HG02852 (cell line): ENCODE data around the gene VPS13C.

ENCODE experiments used
- ATAC-seq: cut with Tn5 transposase; IDR thresholded peaks from one replicate; pipeline ENCODE4 v1.9.1; 2021; ENCODE audit warnings: mild to moderate bottlenecking, moderate library complexity; ENCODE audit not compliant: unreplicated experiment

The VPS13C gene

GRCh38 chr15:61879219-61879618, 181.0 kb downstream of the VPS13C start:
- no peak for ATAC-seq

- no peak for ATAC-seq
Observed at GRCh38 chr15:61871926-61872522, 188.2 kb downstream of the VPS13C start.

- no peak for ATAC-seq
Observed at GRCh38 chr15:61869656-61870055, 190.6 kb downstream of the VPS13C start.

- no peak for ATAC-seq
Observed at GRCh38 chr15:61861962-61862361, 198.3 kb downstream of the VPS13C start.

GRCh38 chr15:61857169-61857829, 202.9 kb downstream of the VPS13C start:
- no peak for ATAC-seq

- no peak for ATAC-seq
Observed at GRCh38 chr15:61856295-61856694, 204.0 kb downstream of the VPS13C start.

- ATAC-seq, result no peak
Observed at GRCh38 chr15:61853195-61853594, 207.1 kb downstream of the VPS13C start.

GRCh38 chr15:61851955-61852354, 208.3 kb downstream of the VPS13C start:
- ATAC-seq, result no peak

GRCh38 chr15:61849447-61849846, 210.8 kb downstream of the VPS13C start:
- no peak for ATAC-seq

- no peak for ATAC-seq
Observed at GRCh38 chr15:61841466-61841865, 218.8 kb downstream of the VPS13C start.

- ATAC-seq, result no peak
Observed at GRCh38 chr15:61840090-61840489, 220.2 kb downstream of the VPS13C start.

GRCh38 chr15:61839546-61839945, 220.7 kb downstream of the VPS13C start:
- no peak for ATAC-seq

- no peak for ATAC-seq
Observed at GRCh38 chr15:61835496-61836106, 224.6 kb downstream of the VPS13C start.

- ATAC-seq, result no peak
Observed at GRCh38 chr15:61835029-61835428, 225.2 kb downstream of the VPS13C start.

- no peak for ATAC-seq
Observed at GRCh38 chr15:61834076-61834697, 226.1 kb downstream of the VPS13C start.

- no peak for ATAC-seq
Observed at GRCh38 chr15:61832223-61832622, 228.0 kb downstream of the VPS13C start.

- ATAC-seq, result no peak
Observed at GRCh38 chr15:61831505-61831921, 228.7 kb downstream of the VPS13C start.

GRCh38 chr15:61830536-61831330, 229.5 kb downstream of the VPS13C start:
- ATAC-seq, result no peak

- no peak for ATAC-seq
Observed at GRCh38 chr15:61829514-61829889, 230.7 kb downstream of the VPS13C start.

GRCh38 chr15:61828860-61829513, 231.3 kb downstream of the VPS13C start:
- ATAC-seq, result no peak

- no peak for ATAC-seq
Observed at GRCh38 chr15:61828008-61828407, 232.2 kb downstream of the VPS13C start.
